NCI-H526 (cell line): ENCODE measurements around the gene ZMYND10.

Experiments used
- DNase-seq, 2 experiments: peaks; one replicate each; lab custom pipeline; 2025; lab: John Stamatoyannopoulos, UW

The ZMYND10 gene

DNA sequence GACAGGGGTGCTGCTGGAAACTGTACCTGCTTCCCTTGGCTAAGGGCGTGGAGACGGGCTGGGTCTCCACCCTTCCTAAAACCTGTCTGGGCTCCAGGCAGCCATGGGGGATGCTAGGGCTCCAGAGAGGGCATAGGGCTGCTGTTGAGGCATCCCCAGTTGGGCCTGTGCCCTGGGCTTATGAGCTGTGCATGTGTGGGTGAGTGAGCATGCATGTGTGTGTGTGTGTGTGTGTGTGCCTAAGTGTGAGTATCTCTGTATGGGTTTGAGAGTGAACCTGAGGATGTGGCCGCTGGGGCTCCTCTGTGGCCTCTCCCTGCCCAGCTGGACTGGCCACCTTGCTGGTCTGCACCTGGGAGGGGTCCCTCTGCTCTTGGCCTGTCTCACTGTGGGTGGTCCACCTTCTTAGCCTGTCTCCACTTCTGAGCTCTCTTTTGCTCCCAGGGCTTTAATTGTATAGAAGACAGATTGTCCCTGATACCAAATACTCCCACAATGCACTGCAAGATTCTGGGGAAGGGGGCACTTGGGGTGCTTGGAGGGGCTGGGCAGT is 25.7 kb upstream of the ZMYND10 start:
- DNase-seq: no peak

GRCh38 chr3:50370594-50370993 is 25.1 kb upstream of the ZMYND10 start:
- DNase-seq: peak; percentile 4 to 58

DNA sequence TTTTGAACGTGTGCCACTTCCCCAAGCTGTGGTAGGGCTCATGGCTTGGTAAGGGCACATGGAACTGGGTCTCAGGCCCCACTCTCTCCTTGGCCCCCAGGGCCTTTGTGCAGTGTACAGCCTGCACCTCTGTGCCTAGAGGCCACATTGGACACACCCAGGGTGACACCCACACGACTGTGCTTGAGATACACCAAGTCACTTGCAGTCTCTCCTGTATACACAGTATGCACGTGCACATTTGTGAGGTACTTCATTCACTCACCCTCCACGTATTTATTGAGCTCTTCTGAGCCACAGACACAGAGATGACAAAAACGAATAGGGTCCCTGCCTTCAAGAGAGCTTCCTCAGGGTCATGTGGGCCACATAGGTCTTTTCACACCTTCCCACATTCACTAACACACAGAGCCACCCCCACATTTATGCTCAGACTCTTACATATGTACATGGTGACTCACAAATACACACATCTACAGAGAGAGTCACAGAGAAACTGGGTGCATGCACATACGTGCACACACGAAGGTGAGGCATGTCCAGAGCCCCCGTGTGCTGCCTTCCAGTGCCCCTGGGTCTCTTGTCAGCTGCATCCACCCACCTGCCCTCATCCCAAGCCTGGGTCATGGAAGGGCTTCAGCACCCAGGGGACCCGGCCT is 23.6 kb upstream of the ZMYND10 start:
- no peak for DNase-seq

GRCh38 chr3:50365842-50366220 is 20.3 kb upstream of the ZMYND10 start:
- no peak for DNase-seq

DNA sequence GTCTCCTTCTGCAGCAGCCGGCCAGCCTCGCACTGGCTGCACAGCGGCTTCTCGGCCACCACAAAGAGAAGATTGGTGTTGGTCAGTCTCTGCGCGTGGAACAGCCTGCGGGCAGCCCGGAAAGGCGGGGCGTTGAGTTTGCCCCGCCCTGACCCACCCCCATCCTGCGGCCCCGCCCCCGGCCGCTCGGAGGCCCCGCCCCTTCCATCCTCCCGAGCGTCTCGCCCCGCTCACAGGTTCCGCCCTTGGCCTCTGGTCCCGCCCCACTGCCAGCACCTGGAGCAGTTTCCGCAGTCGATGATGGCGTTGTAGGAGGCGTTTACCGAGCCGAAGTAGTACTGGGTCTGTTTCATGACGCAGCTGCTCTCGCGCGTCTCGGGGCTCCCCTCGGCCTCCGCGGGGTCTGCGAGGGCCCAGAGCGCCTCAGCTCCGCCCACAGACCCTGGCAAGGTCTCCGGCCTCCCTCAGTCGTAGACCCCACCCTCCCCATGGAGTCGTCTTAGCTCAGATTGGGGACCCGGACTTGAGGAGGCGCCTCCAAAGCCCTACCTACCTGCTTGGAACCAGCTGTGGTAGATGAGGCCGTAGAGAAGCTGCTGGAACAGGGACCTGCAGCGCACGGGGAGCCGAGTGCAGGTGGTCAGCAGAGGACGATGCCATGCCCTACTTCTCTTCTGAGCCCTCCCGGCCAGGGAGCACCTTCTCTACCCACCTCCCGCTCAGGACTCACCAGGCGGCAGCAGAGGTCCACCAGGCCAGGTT is 19.7 kb upstream of the ZMYND10 start:
- DNase-seq: peak; percentile 39 to 84

DNA sequence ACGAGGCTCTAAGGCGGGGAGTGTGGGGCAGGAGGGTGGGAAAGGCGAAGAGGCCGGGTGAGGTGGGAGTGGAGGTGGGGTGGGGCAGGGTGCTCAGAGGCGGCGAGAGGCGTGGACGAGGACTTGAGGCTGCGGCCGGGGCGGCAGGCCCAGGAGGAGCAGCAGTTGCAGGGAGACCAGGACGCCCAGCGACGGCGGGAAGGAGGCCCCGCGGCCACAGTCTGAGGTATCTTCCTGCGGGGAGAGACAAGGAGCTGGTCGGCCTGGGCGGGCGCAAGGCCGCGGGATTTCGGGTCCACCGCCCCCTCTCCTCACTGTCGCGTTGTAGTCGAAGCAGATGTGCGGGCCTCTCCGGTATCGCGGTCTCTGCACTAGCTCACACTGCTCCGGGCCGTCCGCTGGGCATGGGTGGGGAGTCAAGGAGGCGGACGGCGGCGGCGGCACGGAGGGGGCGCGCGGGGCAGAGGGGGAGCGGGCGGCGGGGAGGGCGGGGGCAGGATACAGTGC is 19.1 kb upstream of the ZMYND10 start:
- no peak for DNase-seq

GRCh38 chr3:50359760-50360110 is 14.2 kb upstream of the ZMYND10 start:
- no peak for DNase-seq

DNA sequence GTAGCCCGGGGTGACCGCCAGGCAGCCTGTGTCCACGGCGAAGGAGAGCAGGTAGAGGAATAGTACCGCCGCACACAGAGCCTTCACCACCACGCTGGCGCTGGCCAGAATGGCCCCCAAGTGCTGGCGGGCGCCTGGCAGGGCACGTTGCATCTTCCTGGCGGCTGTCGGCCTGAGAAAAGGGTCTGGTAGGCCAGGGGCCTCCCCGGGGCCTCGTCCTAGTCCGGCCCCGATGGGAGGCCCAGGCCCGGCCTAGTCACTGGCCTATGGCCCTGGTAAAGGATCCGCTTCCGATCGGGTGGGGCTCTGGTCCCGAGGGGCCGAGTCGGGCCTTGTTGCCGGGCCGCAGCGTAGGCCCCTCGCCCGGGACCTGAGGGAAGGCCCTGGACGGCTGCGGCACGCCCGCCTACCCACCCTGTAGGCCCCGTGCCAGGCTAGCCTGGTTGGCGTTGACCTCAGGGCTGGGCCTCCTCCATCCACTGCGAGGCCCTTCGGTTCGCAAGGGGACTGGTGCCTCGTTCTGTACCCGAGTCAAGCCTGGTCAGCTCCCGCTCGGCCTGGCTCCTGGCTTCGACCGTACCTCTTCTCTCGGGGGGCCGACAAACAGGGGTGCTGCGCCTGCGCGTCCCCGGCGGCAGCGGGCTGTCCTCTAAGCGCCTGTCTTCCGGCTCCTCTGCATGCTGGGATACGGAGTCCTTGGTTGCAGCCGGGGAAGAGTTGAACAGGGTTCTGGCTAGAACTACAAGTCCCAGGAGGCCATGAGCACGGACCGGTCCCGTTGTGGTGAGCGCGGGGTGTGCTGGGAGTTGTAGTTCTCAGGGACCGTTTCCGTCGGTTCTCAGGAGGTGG is 13.6 kb upstream of the ZMYND10 start, which contains the start of gene TMEM115:
Gene TMEM115, minus strand, starts transcription at position 611 of the 849 bp plus-strand sequence. Its CDS starts 458 bp downstream, at position 153.
- DNase-seq: peak; percentile 94 to 98

DNA sequence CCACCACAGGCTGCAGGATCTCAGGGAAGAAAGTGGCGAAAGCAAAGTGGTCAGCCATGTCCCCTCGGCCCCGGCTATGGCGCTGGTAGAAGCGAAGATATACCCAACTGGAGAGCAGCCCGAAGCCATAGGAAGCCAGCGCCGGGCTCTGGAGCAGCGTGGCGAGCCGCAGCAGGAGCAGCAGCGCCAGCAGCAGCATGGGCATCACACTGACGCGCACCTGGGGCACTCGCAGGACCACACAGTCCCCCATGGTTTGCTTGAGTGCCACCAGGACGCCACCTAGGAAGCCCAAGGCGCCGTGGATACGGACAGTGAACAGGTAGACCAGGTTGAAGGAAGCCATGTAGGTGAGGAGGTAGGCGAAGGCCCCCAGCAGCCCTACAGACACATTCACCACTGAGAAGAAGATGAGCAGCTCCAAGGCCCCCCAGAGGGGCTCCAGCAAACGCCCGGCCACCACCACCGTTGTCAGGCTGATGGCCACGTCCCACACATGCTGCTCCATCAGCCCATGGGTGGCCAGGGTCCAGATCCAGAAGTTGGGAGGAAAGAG is 12.9 kb upstream of the ZMYND10 start:
- peak in 1 of 2 experiments; percentile 40 for DNase-seq

DNA sequence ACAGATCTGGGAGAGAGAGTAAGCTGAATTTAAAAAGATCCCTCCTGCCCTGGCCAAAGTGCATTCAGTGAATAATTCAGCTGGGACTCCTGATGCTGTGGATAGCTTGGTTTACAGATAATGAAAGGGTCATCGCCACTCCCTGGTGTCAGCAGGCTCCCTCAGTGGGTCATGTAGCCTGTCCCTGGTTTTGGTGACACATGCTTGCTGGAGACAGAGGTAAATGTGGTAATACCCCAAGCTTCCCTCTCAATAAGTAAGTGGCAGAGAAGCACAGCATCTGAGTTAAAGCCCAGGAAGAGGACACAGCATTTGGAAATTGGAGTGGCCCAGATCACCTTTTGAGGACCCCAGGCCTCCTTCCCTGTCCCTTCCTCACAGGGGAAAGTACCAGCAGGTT is 11.9 kb upstream of the ZMYND10 start:
- no peak for DNase-seq

GRCh38 chr3:50356553-50356952 is 11.0 kb upstream of the ZMYND10 start:
- DNase-seq: peak in 1 of 2 experiments; percentile 39

DNA sequence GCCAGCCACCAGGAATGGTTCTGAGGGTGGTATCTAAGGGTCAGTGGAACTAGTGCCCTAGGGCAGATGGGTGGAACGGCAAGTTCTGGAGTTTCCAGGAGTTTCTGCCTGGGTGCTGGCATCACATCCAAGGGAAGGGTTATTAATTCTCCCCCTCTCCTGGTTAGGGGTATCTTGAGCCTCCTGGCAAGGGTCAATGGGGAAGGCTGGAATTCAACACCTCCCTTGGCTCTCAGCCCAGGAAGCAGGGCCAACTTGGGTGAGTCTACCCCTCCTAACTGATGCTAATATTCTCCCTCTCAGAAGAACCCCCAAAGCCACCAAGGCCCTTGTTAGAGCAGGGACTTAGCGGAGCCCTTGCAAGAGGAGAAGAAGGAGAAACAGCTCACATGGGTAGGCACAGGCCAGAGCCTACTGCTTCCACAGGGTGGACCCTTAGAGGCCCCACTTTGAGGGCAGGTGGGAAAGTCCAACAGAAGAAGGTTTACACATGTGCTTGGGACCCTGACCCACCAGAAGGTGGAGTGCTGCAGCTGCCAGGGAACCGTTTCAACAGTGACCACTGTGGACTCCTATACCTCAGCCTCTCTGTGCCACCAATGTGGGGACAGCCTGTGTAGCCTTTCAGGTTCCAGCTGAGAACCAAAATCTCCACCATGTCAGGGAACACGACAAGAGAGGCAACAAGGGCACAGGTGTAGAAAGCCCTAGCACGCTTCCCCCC is 10.5 kb upstream of the ZMYND10 start:
- DNase-seq: no peak

DNA sequence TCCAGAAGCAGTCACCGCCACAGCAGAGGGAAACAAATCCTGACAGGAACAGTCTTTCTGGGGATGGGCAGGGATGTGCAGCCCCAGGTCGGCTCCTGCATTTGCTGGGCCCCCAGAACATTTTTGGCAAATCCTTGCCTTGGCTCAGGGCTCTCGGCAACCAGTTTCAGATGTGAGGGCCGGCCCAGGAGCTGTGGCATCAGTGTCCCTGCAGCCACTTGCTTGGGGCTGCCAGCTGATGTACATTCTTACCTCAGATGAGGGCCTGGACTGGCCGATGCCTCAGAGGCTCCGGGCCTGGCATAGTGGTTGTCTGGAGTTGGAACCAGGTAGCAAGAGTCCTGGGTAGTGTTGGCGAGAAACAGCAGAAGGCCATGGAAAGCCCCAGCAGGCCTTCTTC is 9.3 kb upstream of the ZMYND10 start:
- no peak for DNase-seq

- no peak for DNase-seq
Observed at GRCh38 chr3:50354186-50354764, 8.7 kb upstream of the ZMYND10 start.

DNA sequence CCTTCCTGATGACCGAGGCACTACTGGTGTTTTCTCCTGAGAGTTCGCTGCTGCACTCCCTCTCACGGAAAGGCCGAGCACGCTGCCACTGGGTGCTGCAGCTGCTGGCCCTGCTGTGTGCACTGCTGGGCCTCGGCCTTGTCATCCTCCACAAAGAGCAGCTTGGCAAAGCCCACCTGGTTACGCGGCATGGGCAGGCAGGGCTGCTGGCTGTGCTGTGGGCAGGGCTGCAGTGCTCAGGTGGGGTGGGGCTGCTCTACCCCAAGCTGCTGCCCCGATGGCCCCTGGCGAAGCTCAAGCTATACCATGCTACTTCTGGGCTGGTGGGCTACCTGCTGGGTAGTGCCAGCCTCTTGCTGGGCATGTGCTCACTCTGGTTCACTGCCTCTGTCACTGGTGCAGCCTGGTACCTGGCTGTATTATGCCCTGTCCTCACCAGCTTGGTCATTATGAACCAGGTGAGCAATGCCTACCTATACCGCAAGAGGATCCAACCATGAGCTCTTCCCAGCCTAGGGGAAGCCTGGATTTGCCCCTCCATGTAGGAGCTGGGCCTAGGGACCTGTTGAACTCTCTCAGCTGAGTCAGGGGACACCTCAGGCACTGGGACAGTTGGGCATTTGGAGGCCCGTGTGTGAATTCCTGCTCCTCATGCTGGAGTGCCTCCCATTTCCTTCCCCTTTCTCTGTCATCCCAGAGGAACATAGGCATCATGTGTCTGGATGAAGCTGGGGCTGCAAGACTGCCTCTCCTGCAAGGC is 7.9 kb upstream of the ZMYND10 start:
- no peak for DNase-seq

DNA sequence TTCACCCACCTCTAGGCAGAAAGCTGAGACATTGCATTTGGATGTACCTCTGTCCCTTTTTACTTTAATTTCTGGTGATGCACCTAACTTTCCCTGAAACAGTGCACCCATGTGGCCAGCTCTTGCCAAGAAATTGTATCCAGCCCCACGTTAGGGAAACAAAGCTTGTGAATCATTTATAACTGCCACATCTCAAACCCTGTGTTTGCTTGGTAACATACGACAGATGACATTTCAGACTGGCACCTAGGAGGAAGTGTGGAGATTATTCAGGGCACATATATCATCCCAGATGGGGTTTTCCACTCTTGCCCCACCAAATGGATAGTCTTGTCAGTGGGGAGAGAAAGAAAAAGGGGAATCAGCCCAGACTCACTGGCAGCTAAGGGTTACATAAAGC is 7.2 kb upstream of the ZMYND10 start:
- DNase-seq: peak; percentile 6 to 33

DNA sequence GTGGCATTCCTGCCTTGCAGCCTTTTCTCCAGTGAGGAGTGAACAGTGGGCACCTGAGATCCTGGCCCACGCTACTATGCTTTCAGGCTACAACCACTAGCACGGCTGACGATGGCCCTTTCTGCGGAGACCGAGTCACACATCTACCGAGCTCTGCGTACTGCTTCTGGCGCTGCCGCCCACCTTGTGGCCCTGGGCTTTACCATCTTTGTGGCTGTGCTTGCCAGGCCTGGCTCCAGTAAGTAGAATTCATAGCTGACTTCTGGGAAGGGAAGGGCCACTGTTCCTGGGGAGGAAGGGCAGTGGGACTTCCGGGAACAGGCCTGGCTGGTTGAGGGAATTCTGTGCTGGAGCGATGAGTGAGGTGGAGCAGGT is 5.8 kb upstream of the ZMYND10 start:
- no peak for DNase-seq

GRCh38 chr3:50350527-50351322 is 5.2 kb upstream of the ZMYND10 start, which contains the start of the genes CYB561D2 and NPRL2:
Gene CYB561D2, plus strand, starts transcription at chr3:50350862. Its CDS starts 572 bp downstream, at chr3:50351434.
Gene NPRL2, minus strand, starts transcription at chr3:50350775. Its CDS starts 123 bp downstream, at chr3:50350652.
- DNase-seq: peak; percentile 88 to 95

GRCh38 chr3:50350213-50350526 is 4.6 kb upstream of the ZMYND10 start:
- no peak for DNase-seq
